ENCODE data around the gene CLOCK. TPM values are rescaled to one million over a fixed set of nuclear protein-coding genes. Genes with fewer than 3 reads are reported as not detected.
A peak's percentile ranks its signal among the peaks of the same experiment; 100 is the strongest.

CLOCK gene
- total RNA-seq, 2 donors from 2014 or later: 8.4 to 13.6 TPM

GRCh38 chr4:55393461-55394320, 153.0 kb downstream of the CLOCK start:
- no peak overlapping the region for H3K27ac Mint-ChIP-seq
- peaks cover 20 to 26% of the 10 kb centered on the region in 2 donors for H3K36me3 Mint-ChIP-seq
- no peaks in the 10 kb centered on the region for H3K9me3 Mint-ChIP-seq
- no peak for ATAC-seq
- no peak for DNase-seq (ENCODE audit: low spot score in 2 of 2)

GRCh38 chr4:55386840-55387239, 159.9 kb downstream of the CLOCK start:
- no peaks in the 10 kb centered on the region for H3K36me3 Mint-ChIP-seq
- ATAC-seq: peak in 1 of 2 donors; percentile 64

GRCh38 chr4:55386073-55386472, 160.6 kb downstream of the CLOCK start:
- ATAC-seq: peak in 1 of 2 donors; percentile 64
- DNase-seq (ENCODE audit: low spot score in 2 of 2): no peak
- Mint-ChIP-seq H3K27ac (no peak overlapping the region), H3K36me3 (no peaks in the 10 kb centered on the region), H3K9me3 (no peaks in the 10 kb centered on the region)

More at GRCh38 chr4:55386840-55387239, 159.9 kb downstream of the CLOCK start:
- no peak for DNase-seq (ENCODE audit: low spot score in 2 of 2)
- Mint-ChIP-seq H3K27ac (no peak overlapping the region), H3K9me3 (no peaks in the 10 kb centered on the region)

GRCh38 chr4:55385201-55385649, 161.5 kb downstream of the CLOCK start:
- Mint-ChIP-seq H3K27ac (no peak overlapping the region), H3K9me3 (no peaks in the 10 kb centered on the region), H3K36me3 (no peaks in the 10 kb centered on the region)
- ATAC-seq (peak in 1 of 2 donors; percentile 64), DNase-seq (ENCODE audit: low spot score in 2 of 2) (no peak)

GRCh38 chr4:55382488-55383003, 164.2 kb downstream of the CLOCK start:
- Mint-ChIP-seq H3K27ac (no peak overlapping the region), H3K9me3 (no peaks in the 10 kb centered on the region), H3K36me3 (no peaks in the 10 kb centered on the region)
- ATAC-seq: no peak
- DNase-seq (ENCODE audit: low spot score in 2 of 2): no peak

- DNase-seq (ENCODE audit: low spot score in 2 of 2): no peak
- Mint-ChIP-seq H3K36me3 (no peaks in the 10 kb centered on the region), H3K27ac (no peak overlapping the region), H3K9me3 (no peaks in the 10 kb centered on the region)
- ATAC-seq: no peak
Measured at GRCh38 chr4:55381502-55381901, 165.2 kb downstream of the CLOCK start.

GRCh38 chr4:55380576-55380975, 166.1 kb downstream of the CLOCK start:
- Mint-ChIP-seq H3K27ac (no peak overlapping the region), H3K36me3 (no peaks in the 10 kb centered on the region), H3K9me3 (no peaks in the 10 kb centered on the region)
- ATAC-seq (no peak), DNase-seq (ENCODE audit: low spot score in 2 of 2) (no peak)

- Mint-ChIP-seq H3K27ac (no peak overlapping the region), H3K9me3 (no peaks in the 10 kb centered on the region), H3K36me3 (no peaks in the 10 kb centered on the region)
- DNase-seq (ENCODE audit: low spot score in 2 of 2): no peak
- no peak for ATAC-seq
Measured at GRCh38 chr4:55378617-55379467, 167.9 kb downstream of the CLOCK start.

Other genes starting within 250 kb of the CLOCK start
- gene SRD5A3, start 200.7 kb downstream of the CLOCK start, total RNA-seq: 10 to 100 TPM in 1 of 2 donors, under 1 TPM in 1; 0.77 to 20.4 TPM
- gene TMEM165, start 151.0 kb downstream of the CLOCK start, total RNA-seq: 10 to 100 TPM; 64.5 to 71.3 TPM
- gene PDCL2, start 45.3 kb upstream of the CLOCK start, total RNA-seq: not detected
- under 1 TPM in 1 of 2 donors, not detected in 1; 0.35 TPM for gene NMU, start 89.4 kb upstream of the CLOCK start, total RNA-seq

All from activated naive CD4-positive, alpha-beta T cell treated with anti-CD3 and anti-CD28 coated beads, Interleukin-2, amount 50 U/mL, for 72 hours (primary cell).